ENCODE results near the gene SCAF1. TPM values are rescaled to one million over a fixed set of nuclear protein-coding genes. Genes with fewer than 3 reads are reported as not detected.
A peak's percentile ranks its signal among the peaks of the same experiment; 100 is the strongest.

Gene SCAF1
- total RNA-seq, 1 experiment from 2014 or later, result 46.8 TPM

- Histone ChIP-seq H3K4me1 (ENCODE audit: insufficient read depth, low read length) (peaks cover 29% of the 10 kb centered on the region), H3K36me3 (ENCODE audit: low read depth, low read length) (peaks cover 40% of the 10 kb centered on the region), H3K9me2 (replicated peaks; ENCODE audit: low read length) (no peaks in the 10 kb centered on the region), H3K79me2 (ENCODE audit: low read length) (peaks cover 51% of the 10 kb centered on the region), H3K9ac (ENCODE audit: low read length) (peak overlapping the region; percentile 72), H3K27me3 (ENCODE audit: low read length) (no peaks in the 10 kb centered on the region), H4K20me1 (ENCODE audit: low read length) (no peaks in the 10 kb centered on the region), H3K27ac (ENCODE audit: low read length) (peak overlapping the region; percentile 92), H3K4me2 (ENCODE audit: low read length) (peak overlapping the region; percentile 79), H2AFZ (ENCODE audit: low read length) (no peak overlapping the region), H3K9me3 (ENCODE audit: low read length) (no peaks in the 10 kb centered on the region), H3F3A (ENCODE audit: low read length, unreplicated experiment) (peaks cover 8% of the 10 kb centered on the region), H3K4me3 (ENCODE audit: low read length) (peak overlapping the region; percentile 39)
- TF ChIP-seq EZH2phosphoT487 (IDR thresholded peaks at IDR 0.05; ENCODE audit: borderline replicate concordance, low read length) (no peak), CTCF (conservative IDR thresholded peaks at IDR 0.05; ENCODE audit: low read depth, low read length) (no peak), EZH2 (IDR thresholded peaks at IDR 0.05; ENCODE audit: low read length, unreplicated experiment) (no peak)
- CTCF ChIA-PET, result no interaction called here
- intact Hi-C loops (cut with micrococcal nuclease), result no loop called here
- ATAC-seq (peak; percentile 53), DNase-seq (peak; percentile 63)
- POLR2A ChIA-PET (ENCODE audit: unreplicated experiment), result interaction anchor here (0.5 kb wide), 1 partner anchor 27 kb away, joined by 4 read pairs; the partner anchor contains the start of gene RRAS
- no TSS peak for BruUV-seq (replicated peaks)
Measured at GRCh38 chr19:49613374-49613773, 28.6 kb upstream of the SCAF1 start.

GRCh38 chr19:49614096-49614833 is 27.7 kb upstream of the SCAF1 start:
- no TSS peak for BruUV-seq (replicated peaks)
- POLR2A ChIA-PET (ENCODE audit: unreplicated experiment), result interaction anchor here (0.6 to 1.0 kb wide), 2 partner anchors 23 to 28 kb away, joined by 3 to 4 read pairs; partner anchors contain the start of gene SCAF1
- Histone ChIP-seq H3K27ac (ENCODE audit: low read length) (peak overlapping the region; percentile 92), H3K9me3 (ENCODE audit: low read length) (no peaks in the 10 kb centered on the region), H3K36me3 (ENCODE audit: low read depth, low read length) (peaks cover 33% of the 10 kb centered on the region), H2AFZ (ENCODE audit: low read length) (no peak overlapping the region), H3K4me1 (ENCODE audit: insufficient read depth, low read length) (peaks cover 29% of the 10 kb centered on the region), H3K9ac (ENCODE audit: low read length) (peak overlapping the region; percentile 73), H3K27me3 (ENCODE audit: low read length) (no peaks in the 10 kb centered on the region), H3K4me2 (ENCODE audit: low read length) (peak overlapping the region; percentile 79), H3K4me3 (ENCODE audit: low read length) (peak overlapping the region; percentile 39), H3K9me2 (replicated peaks; ENCODE audit: low read length) (no peaks in the 10 kb centered on the region), H3F3A (ENCODE audit: low read length, unreplicated experiment) (peaks cover 8% of the 10 kb centered on the region), H4K20me1 (ENCODE audit: low read length) (no peaks in the 10 kb centered on the region), H3K79me2 (ENCODE audit: low read length) (peaks cover 42% of the 10 kb centered on the region)
- DNase-seq, result peak; percentile 97
- CTCF ChIA-PET, result interaction anchor here (0.5 kb wide), 1 partner anchor 23 kb away, joined by 9 read pairs; no protein-coding TSS in a partner anchor
- intact Hi-C loops (cut with micrococcal nuclease), result loop anchor here (1.0 kb wide), 2 partner anchors 21 to 26 kb away; partner anchors contain the start of gene RRAS
- TF ChIP-seq CTCF (conservative IDR thresholded peaks at IDR 0.05; ENCODE audit: low read depth, low read length) (peak; percentile 45; the same call in 1 of the 2 replicates), EZH2phosphoT487 (IDR thresholded peaks at IDR 0.05; ENCODE audit: borderline replicate concordance, low read length) (no peak), EZH2 (IDR thresholded peaks at IDR 0.05; ENCODE audit: low read length, unreplicated experiment) (no peak)
- ATAC-seq, result peak; percentile 92

- H3K9ac ChIP-seq (ENCODE audit: low read length), result no peak overlapping the region
Measured at GRCh38 chr19:49615861-49616260, 26.1 kb upstream of the SCAF1 start.

More at GRCh38 chr19:49615861-49616260, 26.1 kb upstream of the SCAF1 start:
- POLR2A ChIA-PET (ENCODE audit: unreplicated experiment), result no interaction called here
- CTCF ChIA-PET, result no interaction called here
- 0 out of 2 replicates have a peak, but pooled peaks cover 3% of the 10 kb centered on the region for H4K20me1 ChIP-seq (ENCODE audit: low read length)
- H3K4me1 ChIP-seq (ENCODE audit: insufficient read depth, low read length), result peaks cover 29% of the 10 kb centered on the region
- no peak overlapping the region for H3K4me2 ChIP-seq (ENCODE audit: low read length)
- intact Hi-C loops (cut with micrococcal nuclease), result no loop called here
- TF ChIP-seq CTCF (conservative IDR thresholded peaks at IDR 0.05; ENCODE audit: low read depth, low read length) (no peak), EZH2 (IDR thresholded peaks at IDR 0.05; ENCODE audit: low read length, unreplicated experiment) (no peak), EZH2phosphoT487 (IDR thresholded peaks at IDR 0.05; ENCODE audit: borderline replicate concordance, low read length) (no peak)
- BruUV-seq (replicated peaks), result no TSS peak
- H3K27ac ChIP-seq (ENCODE audit: low read length), result no peak overlapping the region
- peaks cover 8% of the 10 kb centered on the region for H3F3A ChIP-seq (ENCODE audit: low read length, unreplicated experiment)
- H3K9me3 ChIP-seq (ENCODE audit: low read length), result no peaks in the 10 kb centered on the region
- no peak overlapping the region for H2AFZ ChIP-seq (ENCODE audit: low read length)
- H3K27me3 ChIP-seq (ENCODE audit: low read length), result no peaks in the 10 kb centered on the region
- H3K36me3 ChIP-seq (ENCODE audit: low read depth, low read length), result peaks cover 35% of the 10 kb centered on the region
- H3K4me3 ChIP-seq (ENCODE audit: low read length), result no peak overlapping the region
- H3K9me2 ChIP-seq (replicated peaks; ENCODE audit: low read length), result no peaks in the 10 kb centered on the region
- ATAC-seq (no peak), DNase-seq (no peak)
- H3K79me2 ChIP-seq (ENCODE audit: low read length), result peaks cover 28% of the 10 kb centered on the region

Measured in PC-3 (cell line).